Effector memory CD4-positive, alpha-beta T cell (primary cell): ENCODE data around the gene TBXAS1.

Experiments used
- DNase-seq, 3 donors: peaks; one replicate each; pipeline ENCODE4 v3.0.0-alpha.2; 2020
- H3K27ac ChIP-seq: 2 replicates; pipeline ENCODE4 v1.7.0; 2013; ENCODE audit warnings: mild to moderate bottlenecking, low read length, moderate library complexity; ENCODE audit not compliant: insufficient read depth, poor library complexity, severe bottlenecking
- H3K27me3 ChIP-seq: replicated peaks from 2 replicates; pipeline ENCODE4 v1.7.0; 2013; ENCODE audit warnings: mild to moderate bottlenecking, low read length; ENCODE audit not compliant: insufficient read depth, control insufficient read depth, poor library complexity, severe bottlenecking
- H3K36me3 ChIP-seq: 2 replicates; pipeline ENCODE4 v1.7.0; 2013; ENCODE audit warnings: mild to moderate bottlenecking, low read length, moderate library complexity; ENCODE audit not compliant: control insufficient read depth, insufficient read depth
- H3K4me1 ChIP-seq: 2 replicates; pipeline ENCODE4 v1.7.0; 2013; ENCODE audit warnings: low read length, mild to moderate bottlenecking; ENCODE audit not compliant: control insufficient read depth, insufficient read depth, poor library complexity, severe bottlenecking
- H3K4me3 ChIP-seq: 2 replicates; pipeline ENCODE4 v1.7.0; 2013; ENCODE audit warnings: low read length, low read depth, mild to moderate bottlenecking; ENCODE audit not compliant: insufficient read depth, poor library complexity, severe bottlenecking
- H3K9me3 ChIP-seq: 2 replicates; pipeline ENCODE4 v1.7.0; 2013; ENCODE audit warnings: mild to moderate bottlenecking, low read length, moderate library complexity; ENCODE audit not compliant: control insufficient read depth

Gene TBXAS1

GRCh38 chr7:139950881-139951525 lies 121.9 kb downstream of the TBXAS1 start:
- no peaks in the 10 kb centered on the region for H3K36me3 ChIP-seq
- no peaks in the 10 kb centered on the region for H3K27me3 ChIP-seq
- H3K4me3 ChIP-seq, result no peak overlapping the region
- no peaks in the 10 kb centered on the region for H3K4me1 ChIP-seq
- DNase-seq, result no peak
- no peaks in the 10 kb centered on the region for H3K9me3 ChIP-seq
- H3K27ac ChIP-seq, result no peak overlapping the region

- H3K27me3 ChIP-seq, result no peaks in the 10 kb centered on the region
- H3K9me3 ChIP-seq, result no peaks in the 10 kb centered on the region
- H3K27ac ChIP-seq, result no peak overlapping the region
- no peaks in the 10 kb centered on the region for H3K4me1 ChIP-seq
- no peak overlapping the region for H3K4me3 ChIP-seq
- no peaks in the 10 kb centered on the region for H3K36me3 ChIP-seq
- no peak for DNase-seq
Measured at GRCh38 chr7:139953229-139953628, 124.2 kb downstream of the TBXAS1 start.

DNA sequence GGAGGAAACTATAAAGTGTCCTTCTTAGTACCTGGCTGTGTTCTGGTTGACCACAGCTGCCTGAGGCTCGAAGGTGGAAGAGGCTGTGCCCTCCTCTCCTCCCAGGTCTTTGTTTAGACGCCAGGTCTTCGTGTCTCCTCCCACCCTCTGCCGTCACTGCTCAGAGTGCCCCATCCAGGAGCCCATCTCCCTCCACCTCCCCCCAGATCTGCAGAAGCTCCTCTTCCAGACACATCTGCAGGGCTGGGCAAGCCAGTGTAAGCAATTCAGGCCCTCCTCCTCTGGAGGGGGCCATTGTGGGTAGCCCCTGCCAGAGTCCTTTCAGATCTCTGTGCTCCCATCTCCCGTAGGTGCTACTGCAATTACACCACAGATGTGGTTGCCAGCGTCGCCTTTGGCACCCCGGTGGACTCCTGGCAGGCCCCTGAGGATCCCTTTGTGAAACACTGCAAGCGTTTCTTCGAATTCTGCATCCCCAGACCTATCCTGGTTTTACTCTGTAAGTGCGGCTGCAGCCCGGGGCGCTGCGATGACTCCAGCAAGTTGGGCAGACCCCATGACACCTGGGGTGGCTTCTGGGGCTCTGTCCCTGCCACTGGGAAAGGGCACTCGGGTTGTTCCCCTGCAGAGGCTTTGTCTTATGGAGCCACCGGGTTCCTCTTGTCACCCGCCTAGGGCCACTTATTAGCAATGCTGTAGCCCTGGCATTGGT lies 126.2 kb downstream of the TBXAS1 start:
- no peaks in the 10 kb centered on the region for H3K4me1 ChIP-seq
- no peak for DNase-seq

DNA sequence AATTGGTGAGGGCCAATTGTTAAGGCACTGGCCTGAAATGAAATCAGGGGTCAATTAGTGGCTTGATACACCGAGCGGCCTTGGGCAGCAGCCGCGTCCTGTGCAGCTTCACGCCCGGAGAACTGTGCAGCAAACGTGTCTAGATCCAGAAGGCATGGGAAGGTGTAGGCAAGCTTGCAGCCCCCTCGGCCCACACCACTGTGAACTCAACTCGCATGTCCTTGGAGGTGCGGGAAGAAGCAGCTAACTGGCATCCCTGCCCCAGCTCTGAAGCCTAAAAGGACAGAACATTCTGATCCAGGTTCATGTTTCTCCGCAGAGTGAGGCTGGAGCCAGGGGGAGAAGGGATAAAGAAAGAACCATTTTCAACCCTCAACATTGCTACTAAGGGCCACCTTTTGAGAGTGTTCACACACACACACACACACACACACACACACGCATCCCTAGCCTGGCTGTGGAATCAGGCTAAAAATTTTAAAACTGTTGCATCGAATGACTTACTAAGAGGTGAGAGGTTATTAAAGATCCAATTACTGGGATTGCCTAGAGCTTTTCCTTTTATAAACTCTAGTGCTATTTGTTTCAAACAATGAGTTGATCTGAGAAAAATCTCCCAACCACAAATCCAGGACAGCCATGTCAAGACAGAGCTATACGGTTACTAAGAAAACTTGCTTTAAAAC lies 129.7 kb downstream of the TBXAS1 start:
- no peaks in the 10 kb centered on the region for H3K4me1 ChIP-seq
- H3K4me3 ChIP-seq, result no peak overlapping the region
- no peak overlapping the region for H3K27ac ChIP-seq
- H3K27me3 ChIP-seq, result no peaks in the 10 kb centered on the region
- no peaks in the 10 kb centered on the region for H3K9me3 ChIP-seq
- H3K36me3 ChIP-seq, result no peaks in the 10 kb centered on the region
- DNase-seq, result no peak

More for the DNA sequence above, 126.2 kb downstream of the TBXAS1 start:
- Histone ChIP-seq H3K27me3 (no peaks in the 10 kb centered on the region), H3K4me3 (no peak overlapping the region), H3K27ac (no peak overlapping the region), H3K36me3 (no peaks in the 10 kb centered on the region), H3K9me3 (no peaks in the 10 kb centered on the region)

- no peak for DNase-seq
- no peaks in the 10 kb centered on the region for H3K9me3 ChIP-seq
- H3K4me3 ChIP-seq, result no peak overlapping the region
- H3K4me1 ChIP-seq, result no peaks in the 10 kb centered on the region
- H3K36me3 ChIP-seq, result no peaks in the 10 kb centered on the region
- no peak overlapping the region for H3K27ac ChIP-seq
- no peaks in the 10 kb centered on the region for H3K27me3 ChIP-seq
Measured at GRCh38 chr7:139959285-139959628, 130.2 kb downstream of the TBXAS1 start.

GRCh38 chr7:139959718-139960117 lies 130.7 kb downstream of the TBXAS1 start:
- Histone ChIP-seq H3K36me3 (no peaks in the 10 kb centered on the region), H3K27me3 (no peaks in the 10 kb centered on the region), H3K27ac (no peak overlapping the region), H3K4me3 (no peak overlapping the region), H3K9me3 (no peaks in the 10 kb centered on the region), H3K4me1 (no peaks in the 10 kb centered on the region)
- no peak for DNase-seq

DNA sequence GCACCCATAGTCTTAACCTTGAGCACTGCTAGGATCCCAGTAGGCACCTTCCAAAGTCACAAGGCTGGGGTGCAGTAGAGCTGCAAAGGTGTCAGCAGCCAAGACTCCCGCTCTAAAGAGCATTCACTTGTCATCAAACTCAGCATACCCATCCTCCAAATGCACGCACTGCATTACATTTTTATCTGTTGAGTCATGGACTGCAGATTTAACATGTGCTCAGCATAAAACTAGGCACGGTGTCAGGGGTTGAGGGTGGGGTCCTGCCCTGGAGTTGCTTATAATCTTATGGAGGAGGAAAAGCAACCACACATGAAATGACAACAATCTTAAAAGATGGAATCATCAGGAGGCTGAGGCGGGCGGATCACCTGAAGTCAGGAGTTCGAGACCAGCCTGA lies 131.1 kb downstream of the TBXAS1 start:
- Histone ChIP-seq H3K9me3 (no peaks in the 10 kb centered on the region), H3K27ac (no peak overlapping the region), H3K4me1 (no peaks in the 10 kb centered on the region), H3K4me3 (no peak overlapping the region), H3K27me3 (no peaks in the 10 kb centered on the region), H3K36me3 (no peaks in the 10 kb centered on the region)
- DNase-seq, result no peak

GRCh38 chr7:139965942-139966628 lies 137.0 kb downstream of the TBXAS1 start:
- H3K4me1 ChIP-seq, result no peaks in the 10 kb centered on the region
- H3K27ac ChIP-seq, result no peak overlapping the region
- H3K9me3 ChIP-seq, result no peaks in the 10 kb centered on the region
- H3K36me3 ChIP-seq, result no peaks in the 10 kb centered on the region
- no peak overlapping the region for H3K4me3 ChIP-seq
- DNase-seq, result no peak
- no peaks in the 10 kb centered on the region for H3K27me3 ChIP-seq

- H3K27ac ChIP-seq, result no peak overlapping the region
- no peaks in the 10 kb centered on the region for H3K9me3 ChIP-seq
- no peak overlapping the region for H3K4me3 ChIP-seq
- no peak for DNase-seq
- no peaks in the 10 kb centered on the region for H3K27me3 ChIP-seq
- no peaks in the 10 kb centered on the region for H3K36me3 ChIP-seq
- H3K4me1 ChIP-seq, result no peaks in the 10 kb centered on the region
Measured at GRCh38 chr7:139966949-139967348, 137.9 kb downstream of the TBXAS1 start.

DNA sequence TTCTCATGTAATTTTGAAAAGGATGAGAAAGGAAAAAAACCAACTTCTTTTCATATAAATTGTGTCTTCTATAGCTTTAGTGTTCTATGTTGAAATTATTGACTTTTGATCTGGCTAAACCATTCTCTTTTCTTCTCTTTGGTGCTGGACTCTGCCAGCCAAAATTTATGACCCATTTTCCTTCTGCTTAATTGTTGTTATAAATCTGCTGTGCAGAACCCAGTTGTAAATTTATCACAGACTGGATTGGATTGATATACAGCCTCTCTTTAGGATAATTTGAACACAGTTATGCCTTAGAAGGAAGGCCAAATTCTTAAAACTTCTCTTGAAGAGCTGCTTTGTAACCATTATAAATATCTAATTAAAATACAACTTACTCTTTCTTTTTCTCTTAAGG lies 139.9 kb downstream of the TBXAS1 start:
- DNase-seq, result no peak
- Histone ChIP-seq H3K36me3 (no peaks in the 10 kb centered on the region), H3K27me3 (no peaks in the 10 kb centered on the region), H3K4me3 (no peak overlapping the region), H3K27ac (no peak overlapping the region), H3K4me1 (no peaks in the 10 kb centered on the region), H3K9me3 (no peaks in the 10 kb centered on the region)
